GM18499 (cell line): ENCODE results near the gene CILP.
"Not testable (repeated sequence)": the region's sequence is repeated elsewhere in the genome, so short reads cannot be mapped to it uniquely, and the experiment has no call there.

ENCODE experiments used
- ATAC-seq: cut with Tn5 transposase; IDR thresholded peaks from one replicate; pipeline ENCODE4 v1.9.1; 2021; ENCODE audit warnings: moderate number of reproducible peaks; ENCODE audit not compliant: insufficient read depth, unreplicated experiment

CILP gene

DNA sequence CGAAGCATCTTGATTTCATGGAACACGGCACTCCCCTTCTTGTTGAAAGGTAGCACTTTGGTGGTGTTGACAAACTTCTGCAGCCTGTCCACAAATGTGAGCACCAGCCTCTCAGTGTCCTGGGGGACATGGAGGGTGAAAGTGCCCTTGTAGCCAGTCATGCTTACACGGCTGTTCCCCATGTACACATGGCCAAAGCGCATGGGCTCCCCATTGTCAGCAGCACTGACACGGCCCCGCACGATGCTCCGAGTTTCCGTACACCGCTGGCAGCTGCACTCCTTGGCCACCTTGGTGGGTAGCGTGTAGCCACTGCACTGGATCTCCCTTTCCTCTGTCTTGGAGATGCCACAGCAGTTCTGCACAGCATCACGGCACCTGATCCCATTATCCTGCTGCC lies 12.7 kb downstream of the CILP start:
- no peak for ATAC-seq

GRCh38 chr15:65197337-65197645 lies 14.0 kb downstream of the CILP start:
- no peak for ATAC-seq

- no peak for ATAC-seq
These were observed 14.5 kb downstream of the CILP start for GRCh38 chr15:65196637-65197336.

GRCh38 chr15:65195548-65195923 lies 15.7 kb downstream of the CILP start:
- no peak for ATAC-seq

DNA sequence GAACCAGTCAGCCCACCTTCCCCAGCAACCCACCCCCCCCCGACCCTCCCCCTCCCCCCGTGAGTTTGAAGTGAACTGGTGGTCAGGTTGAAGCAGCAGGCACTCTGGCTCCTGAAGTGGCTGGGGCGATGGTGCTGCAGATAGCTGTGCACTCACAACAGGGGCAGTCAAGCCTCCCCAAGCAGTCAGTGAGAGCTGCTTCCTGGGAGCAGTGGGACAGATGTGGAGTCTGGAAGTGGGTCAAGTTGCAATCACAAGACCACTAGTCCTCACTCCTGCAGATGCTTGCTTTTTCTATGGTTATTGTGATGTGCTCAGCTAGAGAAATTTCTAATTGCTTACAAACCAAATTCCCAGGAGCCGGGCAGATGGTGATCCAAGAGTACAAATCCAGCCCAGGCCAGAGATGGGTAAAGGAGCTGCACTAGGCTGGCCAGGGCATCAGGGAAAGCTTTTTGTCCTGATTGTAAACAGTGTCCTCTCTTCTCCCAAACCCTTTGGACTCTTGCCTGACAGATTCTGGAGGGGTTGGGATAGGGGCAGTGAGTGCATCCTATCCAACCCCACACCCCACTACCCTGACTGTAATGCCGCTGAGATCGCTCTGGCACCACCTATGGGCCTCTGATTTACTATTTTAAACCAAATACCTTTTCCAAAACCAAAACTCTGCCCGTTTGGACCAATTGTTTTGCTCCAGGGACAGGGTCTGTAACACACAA lies 16.3 kb downstream of the CILP start:
- no peak for ATAC-seq

DNA sequence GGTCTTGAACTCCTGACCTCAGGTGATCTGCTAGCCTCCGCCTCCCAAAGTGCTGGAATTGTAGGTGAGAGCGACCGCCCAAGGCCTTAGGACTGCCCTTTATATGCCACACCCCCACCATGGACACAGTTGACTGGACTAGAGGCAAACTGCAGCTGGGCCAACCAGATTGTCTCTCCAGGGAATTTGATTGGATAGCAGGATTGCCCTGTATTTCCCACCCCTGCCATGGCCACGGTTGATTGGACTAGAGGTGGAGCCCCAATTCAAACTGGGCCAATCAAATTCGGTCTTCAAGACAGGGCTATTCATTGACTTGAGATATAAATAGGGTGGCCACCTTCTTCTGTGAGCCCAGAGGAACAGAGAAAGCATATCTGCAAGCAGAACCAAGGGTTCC lies 19.3 kb downstream of the CILP start:
- no peak for ATAC-seq

DNA sequence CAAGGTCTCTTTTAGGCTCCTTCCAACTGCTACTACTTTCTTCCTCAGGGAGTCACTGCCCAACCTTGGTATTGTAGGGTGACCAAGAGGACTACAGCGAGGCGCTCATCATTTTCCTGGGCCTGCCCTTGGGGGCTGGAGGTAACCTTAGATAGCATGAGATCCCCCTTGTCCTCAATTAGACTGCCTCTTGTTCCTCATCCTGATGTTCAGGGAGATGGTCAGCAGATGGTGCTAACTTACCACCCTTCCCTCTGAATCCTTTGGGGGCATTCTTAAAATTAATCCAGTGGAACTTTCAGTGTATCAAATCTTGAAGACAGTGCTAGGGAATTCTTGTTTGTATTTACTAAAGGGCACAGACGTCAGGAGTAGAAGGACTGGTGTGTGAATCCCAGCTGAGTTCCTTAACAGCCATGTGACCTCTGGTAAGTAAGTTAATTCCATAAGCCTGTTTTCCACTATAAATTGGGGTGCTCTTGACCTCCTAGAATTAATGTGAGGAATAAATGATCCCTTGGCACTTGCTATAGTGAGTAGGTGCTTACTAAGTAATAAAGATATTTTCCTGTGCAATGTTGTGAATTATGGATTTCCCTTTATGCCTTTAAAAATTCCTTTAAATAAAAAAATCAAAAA lies 22.1 kb downstream of the CILP start:
- ATAC-seq, result no peak

DNA sequence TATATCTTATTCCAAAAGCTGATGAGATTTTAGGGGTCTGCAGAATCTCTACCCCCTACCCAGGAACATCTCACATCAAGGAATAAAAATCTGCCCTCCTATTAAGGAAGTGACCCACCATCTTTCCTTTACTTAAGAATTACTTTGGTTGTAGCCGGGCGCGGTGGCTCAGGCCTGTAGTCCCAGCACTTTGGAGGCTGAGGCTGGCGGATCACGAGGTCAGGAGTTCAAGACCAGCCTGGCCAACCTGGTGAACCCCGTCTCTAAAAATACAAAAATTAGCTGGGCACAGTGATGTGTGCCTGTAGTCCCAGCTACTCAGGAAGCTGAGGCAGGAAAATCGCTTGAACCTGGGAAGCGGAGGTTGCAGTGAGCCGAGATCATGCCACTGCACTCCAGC lies 22.8 kb downstream of the CILP start:
- not testable (repeated sequence) for ATAC-seq

GRCh38 chr15:65184868-65185717 lies 26.2 kb downstream of the CILP start, which contains the start of gene CLPX:
CLPX (minus strand) TSS chr15:65185342; CDS start chr15:65185153, 189 bp downstream.
- peak; percentile 45 for ATAC-seq

- ATAC-seq, result no peak
These were observed 26.9 kb downstream of the CILP start for GRCh38 chr15:65184305-65184867.

- no peak for ATAC-seq
These were observed 27.5 kb downstream of the CILP start for GRCh38 chr15:65183865-65184159.

GRCh38 chr15:65182538-65182937 lies 28.7 kb downstream of the CILP start:
- ATAC-seq, result no peak

DNA sequence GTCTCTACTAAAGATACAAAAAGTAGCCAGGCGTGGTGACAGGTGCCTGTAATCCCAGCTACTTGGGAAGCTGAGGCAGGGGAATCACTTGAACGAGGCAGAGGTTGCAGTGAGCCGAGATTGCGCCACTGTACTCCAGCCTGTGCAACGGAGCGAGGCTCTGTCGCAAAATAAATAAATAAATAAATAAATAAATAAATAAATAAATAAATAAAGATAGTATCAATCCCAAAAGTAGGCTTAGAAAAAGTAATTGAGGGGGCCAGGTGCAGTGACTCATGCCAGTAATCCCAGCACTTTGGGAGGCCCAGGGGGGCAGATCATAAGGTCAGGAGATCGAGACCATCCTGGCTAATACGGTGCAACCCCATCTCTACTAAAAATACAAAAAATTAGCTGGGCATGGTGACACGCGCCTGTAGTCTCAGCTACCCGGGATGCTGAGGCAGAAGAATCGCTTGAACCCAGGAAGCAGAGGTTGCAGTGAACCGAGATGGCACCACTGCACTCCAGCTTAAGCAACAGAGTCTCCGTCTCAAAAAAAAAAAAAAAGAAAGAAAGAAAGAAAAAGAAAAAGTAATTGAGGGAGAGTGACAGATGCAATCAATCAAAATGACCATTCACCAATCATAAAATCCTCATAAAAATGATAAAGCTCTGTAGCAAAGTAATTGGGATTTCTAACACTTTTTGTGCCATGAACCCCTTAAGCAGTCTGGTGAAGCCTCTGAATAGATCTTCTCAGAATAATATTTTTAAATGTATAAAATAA lies 29.5 kb downstream of the CILP start:
- not testable (repeated sequence) for ATAC-seq

- ATAC-seq, result no peak
These were observed 31.1 kb downstream of the CILP start for GRCh38 chr15:65180167-65180566.

- ATAC-seq, result no peak
These were observed 33.4 kb downstream of the CILP start for GRCh38 chr15:65177901-65178300.

- ATAC-seq, result no peak
These were observed 35.2 kb downstream of the CILP start for GRCh38 chr15:65176056-65176455.

DNA sequence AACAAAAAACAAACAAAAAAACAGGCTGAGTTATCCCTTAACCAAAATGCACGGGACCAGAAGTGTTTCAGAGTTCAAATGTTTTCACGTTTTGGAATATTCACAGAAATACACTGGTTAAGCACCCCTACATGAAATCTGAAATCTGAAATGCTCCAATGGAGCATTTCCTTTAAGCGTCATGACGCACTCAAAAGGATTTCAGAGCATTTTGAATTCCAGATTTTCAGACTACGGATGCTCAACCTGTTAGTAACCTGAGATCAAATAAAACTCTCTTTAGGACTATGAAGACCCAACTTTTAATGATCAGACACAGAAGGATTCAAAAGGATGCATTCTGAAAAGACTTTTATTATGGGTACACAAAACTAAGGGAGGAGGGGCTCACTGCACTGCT lies 35.8 kb downstream of the CILP start:
- no peak for ATAC-seq

DNA sequence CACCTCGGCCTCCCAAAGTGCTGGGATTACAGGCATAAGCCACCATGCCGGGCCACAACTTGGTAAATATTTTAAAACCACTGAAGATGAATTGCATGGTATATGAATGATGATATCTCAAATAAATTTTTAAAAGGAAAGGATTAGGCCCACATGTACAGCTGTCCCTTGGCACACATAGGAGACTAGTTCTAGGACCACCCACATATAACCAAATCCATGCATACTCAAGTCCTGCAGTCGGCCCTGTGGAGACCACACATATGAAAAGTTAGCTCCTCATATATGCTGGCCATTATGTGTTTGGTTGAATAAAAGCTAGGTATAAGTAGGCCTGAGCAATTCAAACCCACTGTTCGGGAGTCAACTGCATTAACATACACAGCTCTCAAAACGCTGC lies 36.8 kb downstream of the CILP start:
- no peak for ATAC-seq

DNA sequence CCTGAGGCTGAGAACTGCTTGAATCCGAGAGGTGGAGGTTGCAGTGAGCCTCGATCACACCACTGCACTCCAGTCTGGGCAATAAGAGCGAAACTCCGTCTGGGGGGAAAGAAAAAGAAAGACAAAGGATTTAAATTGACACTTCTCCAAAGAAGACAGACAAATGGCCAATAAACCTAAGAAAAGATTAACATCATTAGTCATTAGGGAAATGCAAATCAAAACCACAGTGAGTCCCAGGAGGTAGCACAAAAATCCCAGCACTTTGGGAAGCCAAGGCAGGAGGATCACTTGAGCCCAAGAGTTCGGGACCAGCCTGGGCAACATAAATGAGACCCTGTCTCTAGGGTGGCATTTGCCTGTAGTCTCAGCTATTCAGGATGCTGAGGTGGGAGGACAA lies 38.7 kb downstream of the CILP start:
- no peak for ATAC-seq

GRCh38 chr15:65171428-65171827 lies 39.8 kb downstream of the CILP start:
- ATAC-seq, result no peak
